MG63 (cell line): ENCODE measurements around the gene ABCC9. TPM values are rescaled to one million over a fixed set of nuclear protein-coding genes. Genes with fewer than 3 reads are reported as not detected.

Experiments used
- DNase-seq: peaks from one replicate; pipeline ENCODE4 v3.0.0-alpha.2; 2020
- H3K27me3 ChIP-seq: fragments of 250-450 bp; sonication (Bioruptor Pico); 2 replicates; pipeline ENCODE4 v1.5.1; 2020; ENCODE audit warnings: mild to moderate bottlenecking, moderate library complexity
- H3K36me3 ChIP-seq: fragments of 250-450 bp; sonication (Bioruptor Pico); 2 replicates; pipeline ENCODE4 v1.5.1; 2020; ENCODE audit warnings: mild to moderate bottlenecking, moderate library complexity
- H3K4me3 ChIP-seq: fragments of 250-450 bp; sonication (Bioruptor Pico); 2 replicates; pipeline ENCODE4 v1.5.1; 2020; ENCODE audit warnings: mild to moderate bottlenecking, moderate library complexity
- H3K9me3 ChIP-seq: fragments of 250-450 bp; sonication (Bioruptor Pico); 2 replicates; pipeline ENCODE4 v1.5.1; 2020; ENCODE audit warnings: mild to moderate bottlenecking, moderate library complexity
- total RNA-seq: library from RNA; depleted of rRNA; stranded (reverse); fragments of >200 nt; shearing (Covaris generic); gene quantifications from 2 replicates; pipeline ENCODE4 v1.2.3, GENCODE V29; 2014; ENCODE audit warnings: low replicate concordance

ABCC9 gene
- total RNA-seq, 1 experiment from 2014 or later, result not detected

- no peak for DNase-seq
- H3K4me3 ChIP-seq, result no peak overlapping the region
- no peaks in the 10 kb centered on the region; the same call in 1 of the 2 replicates for H3K9me3 ChIP-seq
- no peaks in the 10 kb centered on the region for H3K36me3 ChIP-seq
- H3K27me3 ChIP-seq, result no peaks in the 10 kb centered on the region
These were observed 90.1 kb downstream of the ABCC9 start for GRCh38 chr12:21851151-21851550.

GRCh38 chr12:21850419-21850818 lies 90.8 kb downstream of the ABCC9 start:
- H3K36me3 ChIP-seq, result no peaks in the 10 kb centered on the region
- DNase-seq, result no peak
- no peaks in the 10 kb centered on the region; the same call in 1 of the 2 replicates for H3K9me3 ChIP-seq
- no peaks in the 10 kb centered on the region for H3K27me3 ChIP-seq
- H3K4me3 ChIP-seq, result no peak overlapping the region

GRCh38 chr12:21849878-21850277 lies 91.3 kb downstream of the ABCC9 start:
- H3K9me3 ChIP-seq, result no peaks in the 10 kb centered on the region; the same call in 1 of the 2 replicates
- DNase-seq, result no peak
- no peaks in the 10 kb centered on the region for H3K27me3 ChIP-seq
- H3K4me3 ChIP-seq, result no peak overlapping the region
- H3K36me3 ChIP-seq, result no peaks in the 10 kb centered on the region

- Histone ChIP-seq H3K9me3 (no peaks in the 10 kb centered on the region; the same call in 1 of the 2 replicates), H3K4me3 (no peak overlapping the region), H3K36me3 (no peaks in the 10 kb centered on the region), H3K27me3 (no peaks in the 10 kb centered on the region)
- DNase-seq, result no peak
These were observed 93.0 kb downstream of the ABCC9 start for GRCh38 chr12:21848192-21848591.

- no peaks in the 10 kb centered on the region for H3K9me3 ChIP-seq
- H3K36me3 ChIP-seq, result no peaks in the 10 kb centered on the region
- no peaks in the 10 kb centered on the region for H3K27me3 ChIP-seq
- H3K4me3 ChIP-seq, result no peak overlapping the region
- no peak for DNase-seq
These were observed 97.4 kb downstream of the ABCC9 start for GRCh38 chr12:21843795-21844194.

- Histone ChIP-seq H3K4me3 (no peak overlapping the region), H3K36me3 (no peaks in the 10 kb centered on the region), H3K27me3 (no peaks in the 10 kb centered on the region), H3K9me3 (no peaks in the 10 kb centered on the region)
- DNase-seq, result no peak
These were observed 101.5 kb downstream of the ABCC9 start for GRCh38 chr12:21839776-21840175.

- Histone ChIP-seq H3K9me3 (no peaks in the 10 kb centered on the region), H3K36me3 (no peaks in the 10 kb centered on the region), H3K27me3 (no peaks in the 10 kb centered on the region), H3K4me3 (no peak overlapping the region)
- no peak for DNase-seq
These were observed 103.4 kb downstream of the ABCC9 start for GRCh38 chr12:21837847-21838246.

GRCh38 chr12:21831791-21832344 lies 109.4 kb downstream of the ABCC9 start:
- Histone ChIP-seq H3K36me3 (no peaks in the 10 kb centered on the region), H3K4me3 (no peak overlapping the region), H3K27me3 (no peaks in the 10 kb centered on the region), H3K9me3 (no peaks in the 10 kb centered on the region)
- DNase-seq, result no peak

- no peak for DNase-seq
- Histone ChIP-seq H3K36me3 (no peaks in the 10 kb centered on the region), H3K9me3 (no peaks in the 10 kb centered on the region), H3K27me3 (no peaks in the 10 kb centered on the region), H3K4me3 (no peak overlapping the region)
These were observed 112.4 kb downstream of the ABCC9 start for GRCh38 chr12:21828779-21829178.

GRCh38 chr12:21828136-21828775 lies 113.0 kb downstream of the ABCC9 start:
- no peak overlapping the region for H3K4me3 ChIP-seq
- no peaks in the 10 kb centered on the region for H3K9me3 ChIP-seq
- DNase-seq, result no peak
- no peaks in the 10 kb centered on the region for H3K27me3 ChIP-seq
- H3K36me3 ChIP-seq, result no peaks in the 10 kb centered on the region

- Histone ChIP-seq H3K36me3 (no peaks in the 10 kb centered on the region), H3K9me3 (no peaks in the 10 kb centered on the region), H3K27me3 (no peaks in the 10 kb centered on the region), H3K4me3 (no peak overlapping the region)
- DNase-seq, result no peak
These were observed 114.1 kb downstream of the ABCC9 start for GRCh38 chr12:21827083-21827482.

- H3K9me3 ChIP-seq, result no peaks in the 10 kb centered on the region
- no peak overlapping the region for H3K4me3 ChIP-seq
- no peaks in the 10 kb centered on the region for H3K27me3 ChIP-seq
- no peak for DNase-seq
- H3K36me3 ChIP-seq, result no peaks in the 10 kb centered on the region
These were observed 114.7 kb downstream of the ABCC9 start for GRCh38 chr12:21826618-21826910.

- no peaks in the 10 kb centered on the region for H3K27me3 ChIP-seq
- H3K4me3 ChIP-seq, result no peak overlapping the region
These were observed 115.2 kb downstream of the ABCC9 start for GRCh38 chr12:21825886-21826617.

GRCh38 chr12:21823581-21823980 lies 117.6 kb downstream of the ABCC9 start:
- Histone ChIP-seq H3K4me3 (no peak overlapping the region), H3K9me3 (no peaks in the 10 kb centered on the region), H3K27me3 (peaks cover 3% of the 10 kb centered on the region), H3K36me3 (no peaks in the 10 kb centered on the region)
- peak; percentile 48 for DNase-seq

More at GRCh38 chr12:21825886-21826617, 115.2 kb downstream of the ABCC9 start:
- no peak for DNase-seq
- Histone ChIP-seq H3K36me3 (no peaks in the 10 kb centered on the region), H3K9me3 (no peaks in the 10 kb centered on the region)

- no peaks in the 10 kb centered on the region for H3K9me3 ChIP-seq
- H3K27me3 ChIP-seq, result peaks cover 3% of the 10 kb centered on the region
- no peak overlapping the region for H3K4me3 ChIP-seq
- DNase-seq, result no peak
- H3K36me3 ChIP-seq, result no peaks in the 10 kb centered on the region
These were observed 121.5 kb downstream of the ABCC9 start for GRCh38 chr12:21819678-21820077.

- H3K4me3 ChIP-seq, result no peak overlapping the region
- no peak for DNase-seq
- peaks cover 3% of the 10 kb centered on the region for H3K27me3 ChIP-seq
- H3K36me3 ChIP-seq, result no peaks in the 10 kb centered on the region
- no peaks in the 10 kb centered on the region for H3K9me3 ChIP-seq
These were observed 122.0 kb downstream of the ABCC9 start for GRCh38 chr12:21819236-21819635.

GRCh38 chr12:21818627-21819026 lies 122.6 kb downstream of the ABCC9 start:
- DNase-seq, result no peak

More at GRCh38 chr12:21818627-21819026, 122.6 kb downstream of the ABCC9 start:
- Histone ChIP-seq H3K27me3 (peaks cover 3% of the 10 kb centered on the region), H3K36me3 (no peaks in the 10 kb centered on the region), H3K4me3 (no peak overlapping the region), H3K9me3 (no peaks in the 10 kb centered on the region)
